ENCODE results near the gene SRP14. TPM values are rescaled to one million over a fixed set of nuclear protein-coding genes. Genes with fewer than 3 reads are reported as not detected.
A peak's percentile ranks its signal among the peaks of the same experiment; 100 is the strongest.

The SRP14 gene
- polyA plus RNA-seq, 3 donors, result 612 to 656 (median 613) TPM

- DNase-seq (ENCODE audit: low read depth in 3 of 3, low spot score in 2 of 3), result peak in 1 of 3 donors; percentile 78
Observed at GRCh38 chr15:40069178-40070165, 30.5 kb upstream of the SRP14 start.

- DNase-seq (ENCODE audit: low read depth in 3 of 3, low spot score in 2 of 3), result no peak
Observed at GRCh38 chr15:40067921-40068624, 29.1 kb upstream of the SRP14 start.

GRCh38 chr15:40066589-40066988 lies 27.6 kb upstream of the SRP14 start:
- DNase-seq (ENCODE audit: low read depth in 3 of 3, low spot score in 2 of 3), result no peak

GRCh38 chr15:40065166-40065565 lies 26.2 kb upstream of the SRP14 start:
- DNase-seq (ENCODE audit: low read depth in 3 of 3, low spot score in 2 of 3), result no peak

GRCh38 chr15:40064231-40064894 lies 25.4 kb upstream of the SRP14 start:
- no peak for DNase-seq (ENCODE audit: low read depth in 3 of 3, low spot score in 2 of 3)

- no peak for DNase-seq (ENCODE audit: low read depth in 3 of 3, low spot score in 2 of 3)
Observed at GRCh38 chr15:40063563-40064011, 24.6 kb upstream of the SRP14 start.

GRCh38 chr15:40062816-40063562 lies 24.0 kb upstream of the SRP14 start:
- DNase-seq (ENCODE audit: low read depth in 3 of 3, low spot score in 2 of 3), result no peak

- DNase-seq (ENCODE audit: low read depth in 3 of 3, low spot score in 2 of 3), result no peak
Observed at GRCh38 chr15:40061212-40061901, 22.4 kb upstream of the SRP14 start.

- no peak for DNase-seq (ENCODE audit: low read depth in 3 of 3, low spot score in 2 of 3)
Observed at GRCh38 chr15:40060236-40060961, 21.4 kb upstream of the SRP14 start.

- DNase-seq (ENCODE audit: low read depth in 3 of 3, low spot score in 2 of 3), result no peak
Observed at GRCh38 chr15:40059821-40060220, 20.8 kb upstream of the SRP14 start.

- no peak for DNase-seq (ENCODE audit: low read depth in 3 of 3, low spot score in 2 of 3)
Observed at GRCh38 chr15:40058476-40059140, 19.6 kb upstream of the SRP14 start.

GRCh38 chr15:40055576-40056293 lies 16.8 kb upstream of the SRP14 start:
- DNase-seq (ENCODE audit: low read depth in 3 of 3, low spot score in 2 of 3), result no peak

GRCh38 chr15:40054855-40055575 lies 16.0 kb upstream of the SRP14 start:
- no peak for DNase-seq (ENCODE audit: low read depth in 3 of 3, low spot score in 2 of 3)

- DNase-seq (ENCODE audit: low read depth in 3 of 3, low spot score in 2 of 3), result no peak
Observed at GRCh38 chr15:40054605-40054854, 15.5 kb upstream of the SRP14 start.

GRCh38 chr15:40053831-40054604 lies 15.0 kb upstream of the SRP14 start:
- no peak for DNase-seq (ENCODE audit: low read depth in 3 of 3, low spot score in 2 of 3)

- DNase-seq (ENCODE audit: low read depth in 3 of 3, low spot score in 2 of 3), result no peak
Observed at GRCh38 chr15:40053079-40053830, 14.3 kb upstream of the SRP14 start.
